ENCODE results near the gene POFUT1. TPM values are rescaled to one million over a fixed set of nuclear protein-coding genes. Genes with fewer than 3 reads are reported as not detected.

The POFUT1 gene
- polyA plus RNA-seq, 1 of the 3 experiments (the other 2 are of a cell fraction), result 35.6 TPM

DNA sequence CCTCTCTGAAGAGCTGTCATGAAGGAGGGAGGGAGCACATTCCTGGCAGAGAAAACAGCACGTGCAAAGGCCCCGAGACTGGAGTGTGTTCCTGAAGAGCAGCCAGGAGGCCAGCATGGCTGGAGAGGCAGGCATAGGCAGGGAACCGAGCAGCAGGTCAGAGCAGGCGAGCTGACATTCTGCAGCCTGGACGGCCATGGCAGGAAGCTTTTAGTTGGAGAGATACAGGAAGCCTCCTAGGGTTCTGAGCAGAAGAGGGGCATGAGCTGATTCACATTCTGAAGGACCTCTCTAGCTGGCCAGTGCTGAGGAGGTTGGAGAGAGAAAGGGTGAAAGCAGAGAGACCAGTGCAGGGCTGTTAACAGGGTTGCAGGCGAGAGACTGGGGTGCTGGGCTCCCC, 29.7 kb downstream of the POFUT1 start:
- 87% methylated on average over 6 of the region's 6 CpGs for WGBS (ENCODE audit: low lambda C conversion rate)
- CTCF ChIA-PET, result no interaction called here
- H3F3A ChIP-seq (replicated peaks; ENCODE audit: insufficient read depth), result no peaks in the 10 kb centered on the region

DNA sequence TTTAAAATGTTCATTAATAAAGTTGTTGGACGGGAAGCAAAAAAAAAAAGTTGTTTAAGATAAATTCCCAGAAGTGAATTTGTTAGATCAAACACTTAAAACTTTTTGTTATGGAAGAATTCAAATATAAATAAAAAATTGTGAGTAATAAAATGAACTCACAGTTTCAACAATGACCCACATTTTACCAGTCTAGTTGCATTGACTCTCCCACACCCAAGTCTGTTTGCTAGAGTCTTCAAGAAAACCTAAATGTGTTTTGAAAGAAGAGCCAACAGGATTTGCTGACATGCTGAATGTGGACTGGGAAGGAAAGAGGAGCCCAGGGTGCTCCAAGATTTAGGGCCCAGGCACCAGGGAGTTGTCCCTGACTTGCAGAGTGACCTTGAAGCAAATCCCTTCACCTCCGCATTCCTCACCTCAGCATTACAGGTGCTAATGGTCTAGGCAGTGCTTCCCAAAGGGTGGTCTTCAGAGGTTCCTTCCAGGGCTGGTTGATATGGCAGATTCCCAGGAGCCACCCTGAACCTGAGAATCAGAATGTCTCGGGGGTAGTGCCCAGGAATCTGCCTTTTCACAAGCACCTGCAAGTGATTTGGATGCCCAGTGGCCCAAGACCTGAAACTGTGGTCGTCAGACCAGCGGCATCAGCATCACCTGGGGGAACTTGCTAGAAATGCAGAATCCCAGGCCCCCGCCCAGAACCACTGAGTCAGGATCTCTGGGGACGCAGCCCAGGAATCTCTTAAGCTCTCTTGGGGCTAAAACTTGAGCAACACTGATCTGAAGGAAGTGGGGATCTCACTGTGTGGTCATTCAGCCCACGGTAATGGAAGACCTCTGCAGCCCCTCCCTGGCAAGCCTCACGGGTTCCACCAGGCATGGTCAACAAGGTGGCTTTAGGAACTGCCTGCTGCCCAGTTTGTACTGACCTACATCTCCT, 31.1 kb downstream of the POFUT1 start:
- Histone ChIP-seq H3K9me2 (no peaks in the 10 kb centered on the region), H3K4me3 (ENCODE audit: low read depth in 2 of 2, low read length in 1 of 2) (no peak overlapping the region), H4K20me1 (ENCODE audit: insufficient read depth) (no peaks in the 10 kb centered on the region), H3K9me3 (no peaks in the 10 kb centered on the region), H3K4me2 (no peak overlapping the region), H3K9ac (no peak overlapping the region), H3K36me3 (replicated peaks in 1 of 2; ENCODE audit: control insufficient read depth in 1 of 2, insufficient read depth in 2 of 2, low read length in 1 of 2) (peaks cover 3 to 16% of the 10 kb centered on the region in 2 experiments), H2AFZ (ENCODE audit: low read depth) (no peak overlapping the region), H3F3A (replicated peaks; ENCODE audit: insufficient read depth) (no peaks in the 10 kb centered on the region), H3K27ac (ENCODE audit: low read depth in 2 of 2, low read length in 1 of 2) (no peak overlapping the region), H3K4me1 (ENCODE audit: control insufficient read depth in 1 of 2, insufficient read depth in 2 of 2, low read depth in 1 of 2, low read length in 1 of 2) (peaks cover 0 to 3% of the 10 kb centered on the region in 2 experiments; a peak in 1 of 4 replicates), H3K27me3 (ENCODE audit: insufficient read depth) (no peaks in the 10 kb centered on the region), H3K79me2 (ENCODE audit: insufficient read depth) (no peaks in the 10 kb centered on the region)
- DNase-seq, result no peak
- TF ChIP-seq SMC3 (IDR thresholded peaks at IDR 0.05; ENCODE audit: low read depth, low read length) (no peak), RFX5 (IDR thresholded peaks at IDR 0.05; ENCODE audit: low read length) (no peak), NFIC (IDR thresholded peaks at IDR 0.05; ENCODE audit: borderline replicate concordance) (no peak), GATA2 (CRISPR knock-in tag; IDR thresholded peaks at IDR 0.05) (no peak), EP300 (IDR thresholded peaks at IDR 0.05; ENCODE audit: borderline replicate concordance in 1 of 2, low read depth in 1 of 2, low read length in 1 of 2) (no peak), GABPA (IDR thresholded peaks at IDR 0.05; ENCODE audit: low read depth) (no peak), MXI1 (IDR thresholded peaks at IDR 0.05; ENCODE audit: low read depth, low read length) (no peak)
- TF ChIP-seq, protein P1, sequence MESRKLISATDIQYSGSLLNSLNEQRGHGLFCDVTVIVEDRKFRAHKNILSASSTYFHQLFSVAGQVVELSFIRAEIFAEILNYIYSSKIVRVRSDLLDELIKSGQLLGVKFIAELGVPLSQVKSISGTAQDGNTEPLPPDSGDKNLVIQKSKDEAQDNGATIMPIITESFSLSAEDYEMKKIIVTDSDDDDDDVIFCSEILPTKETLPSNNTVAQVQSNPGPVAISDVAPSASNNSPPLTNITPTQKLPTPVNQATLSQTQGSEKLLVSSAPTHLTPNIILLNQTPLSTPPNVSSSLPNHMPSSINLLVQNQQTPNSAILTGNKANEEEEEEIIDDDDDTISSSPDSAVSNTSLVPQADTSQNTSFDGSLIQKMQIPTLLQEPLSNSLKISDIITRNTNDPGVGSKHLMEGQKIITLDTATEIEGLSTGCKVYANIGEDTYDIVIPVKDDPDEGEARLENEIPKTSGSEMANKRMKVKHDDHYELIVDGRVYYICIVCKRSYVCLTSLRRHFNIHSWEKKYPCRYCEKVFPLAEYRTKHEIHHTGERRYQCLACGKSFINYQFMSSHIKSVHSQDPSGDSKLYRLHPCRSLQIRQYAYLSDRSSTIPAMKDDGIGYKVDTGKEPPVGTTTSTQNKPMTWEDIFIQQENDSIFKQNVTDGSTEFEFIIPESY (IDR thresholded peaks at IDR 0.05; ENCODE audit: borderline replicate concordance, low read depth), result no peak
- TF ChIP-seq, protein P2, sequence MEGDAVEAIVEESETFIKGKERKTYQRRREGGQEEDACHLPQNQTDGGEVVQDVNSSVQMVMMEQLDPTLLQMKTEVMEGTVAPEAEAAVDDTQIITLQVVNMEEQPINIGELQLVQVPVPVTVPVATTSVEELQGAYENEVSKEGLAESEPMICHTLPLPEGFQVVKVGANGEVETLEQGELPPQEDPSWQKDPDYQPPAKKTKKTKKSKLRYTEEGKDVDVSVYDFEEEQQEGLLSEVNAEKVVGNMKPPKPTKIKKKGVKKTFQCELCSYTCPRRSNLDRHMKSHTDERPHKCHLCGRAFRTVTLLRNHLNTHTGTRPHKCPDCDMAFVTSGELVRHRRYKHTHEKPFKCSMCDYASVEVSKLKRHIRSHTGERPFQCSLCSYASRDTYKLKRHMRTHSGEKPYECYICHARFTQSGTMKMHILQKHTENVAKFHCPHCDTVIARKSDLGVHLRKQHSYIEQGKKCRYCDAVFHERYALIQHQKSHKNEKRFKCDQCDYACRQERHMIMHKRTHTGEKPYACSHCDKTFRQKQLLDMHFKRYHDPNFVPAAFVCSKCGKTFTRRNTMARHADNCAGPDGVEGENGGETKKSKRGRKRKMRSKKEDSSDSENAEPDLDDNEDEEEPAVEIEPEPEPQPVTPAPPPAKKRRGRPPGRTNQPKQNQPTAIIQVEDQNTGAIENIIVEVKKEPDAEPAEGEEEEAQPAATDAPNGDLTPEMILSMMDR (IDR thresholded peaks at IDR 0.05), result no peak
- ChIA-PET POLR2A (no interaction called here), CTCF (no interaction called here)
- WGBS (ENCODE audit: low lambda C conversion rate), result 88% methylated on average over 3 of the region's 9 CpGs

More for the DNA sequence above, 29.7 kb downstream of the POFUT1 start:
- no peak overlapping the region for H3K9ac ChIP-seq
- H3K27me3 ChIP-seq (ENCODE audit: insufficient read depth), result no peaks in the 10 kb centered on the region
- peaks cover 0 to 3% of the 10 kb centered on the region in 2 experiments; a peak in 1 of 4 replicates for H3K4me1 ChIP-seq (ENCODE audit: control insufficient read depth in 1 of 2, insufficient read depth in 2 of 2, low read depth in 1 of 2, low read length in 1 of 2)
- no peak for TF ChIP-seq YY1 (IDR thresholded peaks at IDR 0.05; ENCODE audit: low read depth)
- TF ChIP-seq TAF1 (IDR thresholded peaks at IDR 0.05; ENCODE audit: borderline replicate concordance, low read depth, low read length), result no peak
- no peak for TF ChIP-seq JUND (IDR thresholded peaks at IDR 0.05)
- H3K36me3 ChIP-seq (replicated peaks in 1 of 2; ENCODE audit: control insufficient read depth in 1 of 2, insufficient read depth in 2 of 2, low read length in 1 of 2), result peaks cover 11 to 29% of the 10 kb centered on the region in 2 experiments
- H3K79me2 ChIP-seq (ENCODE audit: insufficient read depth), result no peaks in the 10 kb centered on the region
- no peak overlapping the region for H3K4me2 ChIP-seq
- H3K27ac ChIP-seq (ENCODE audit: low read depth in 2 of 2, low read length in 1 of 2), result no peak overlapping the region
- H3K9me2 ChIP-seq, result no peaks in the 10 kb centered on the region
- H2AFZ ChIP-seq (ENCODE audit: low read depth), result no peak overlapping the region
- H3K4me3 ChIP-seq (ENCODE audit: low read depth in 2 of 2, low read length in 1 of 2), result no peak overlapping the region
- POLR2A ChIA-PET, result no interaction called here
- no peak for DNase-seq
- no peaks in the 10 kb centered on the region for H4K20me1 ChIP-seq (ENCODE audit: insufficient read depth)
- H3K9me3 ChIP-seq, result no peaks in the 10 kb centered on the region

Data from SK-N-SH (cell line).